HG03432 (cell line): ENCODE results near the gene HAAO.

Experiments used
- ATAC-seq: cut with Tn5 transposase; IDR thresholded peaks from one replicate; pipeline ENCODE4 v1.9.1; 2021; ENCODE audit warnings: mild to moderate bottlenecking, moderate library complexity; ENCODE audit not compliant: unreplicated experiment

Gene HAAO

DNA sequence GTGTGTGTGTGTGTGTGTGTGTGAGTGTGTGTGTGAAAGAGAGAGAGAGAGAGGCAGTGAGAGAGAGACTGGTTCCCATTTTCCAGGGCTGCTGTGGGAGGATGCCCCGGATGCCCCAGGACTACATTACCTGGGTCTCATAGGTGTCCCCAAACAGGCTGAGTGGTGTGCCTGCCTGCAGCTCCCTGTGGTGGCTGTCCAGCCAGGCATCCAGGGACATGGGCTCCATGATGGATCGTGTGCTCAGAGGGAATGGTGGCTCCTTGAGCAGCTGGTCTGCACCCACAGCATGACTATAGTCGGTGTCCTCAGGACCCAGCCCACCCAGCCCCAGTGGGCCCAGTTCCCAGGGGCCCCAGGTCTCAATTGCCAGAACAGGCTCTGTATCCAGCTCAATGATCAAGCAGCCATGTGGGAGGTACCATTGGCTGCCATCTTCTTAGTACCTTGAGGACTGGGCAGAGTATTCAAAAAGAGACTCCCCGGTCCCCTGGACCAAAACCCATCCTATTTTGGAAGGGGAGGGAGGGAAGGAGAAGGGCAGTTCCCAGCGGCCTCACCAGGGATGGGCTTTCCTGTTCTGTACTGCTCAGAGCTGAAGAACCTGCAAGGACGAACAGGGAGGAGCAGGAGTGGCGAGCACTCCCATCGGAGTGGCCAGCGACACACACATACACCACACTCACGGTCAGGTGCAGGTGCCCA is 22.6 kb downstream of the HAAO start:
- no peak for ATAC-seq

- ATAC-seq: no peak
Measured at GRCh38 chr2:42768706-42769256, 23.6 kb downstream of the HAAO start.

DNA sequence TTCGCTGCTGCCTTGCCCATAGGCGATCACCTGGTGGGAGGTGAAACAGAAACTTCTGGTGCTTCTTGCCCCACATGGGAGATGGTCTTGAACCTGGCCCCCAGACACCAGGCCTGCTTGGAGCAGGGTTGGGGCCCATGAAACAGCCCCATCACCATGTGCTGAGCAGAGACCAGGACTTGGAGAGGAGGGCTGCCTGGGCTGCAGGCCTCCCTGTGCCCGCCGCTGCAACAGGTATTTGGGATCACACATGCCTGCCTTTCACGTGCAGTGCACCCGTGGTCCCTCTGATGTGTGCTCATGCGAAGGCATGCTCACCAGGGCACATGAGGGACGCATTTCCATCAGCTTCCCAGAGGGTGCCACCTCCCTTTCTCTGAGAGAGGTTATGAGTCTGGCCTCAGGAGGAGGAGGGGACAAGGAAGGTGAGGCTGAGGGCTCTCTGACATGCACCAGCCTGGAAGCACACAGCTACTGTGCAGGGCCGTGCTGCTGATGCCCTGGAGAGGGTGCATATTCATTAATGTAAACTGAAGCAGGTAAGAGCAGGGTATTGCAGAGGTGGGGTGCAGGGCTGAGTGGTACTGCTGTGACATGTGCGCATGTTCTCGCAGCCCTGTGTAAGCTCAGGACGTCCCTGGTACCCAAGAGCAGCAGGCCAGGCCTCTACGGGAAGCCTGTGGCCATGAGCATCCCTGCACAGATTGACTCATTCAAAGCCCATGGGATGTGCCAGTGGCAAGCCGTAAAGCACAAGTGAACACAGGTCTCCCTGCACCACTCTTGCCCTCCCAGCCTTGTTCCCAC is 24.3 kb downstream of the HAAO start:
- ATAC-seq: no peak

- ATAC-seq: no peak
Measured at GRCh38 chr2:42767080-42767898, 25.1 kb downstream of the HAAO start.

- ATAC-seq: no peak
Measured at GRCh38 chr2:42765686-42766085, 26.7 kb downstream of the HAAO start.

DNA sequence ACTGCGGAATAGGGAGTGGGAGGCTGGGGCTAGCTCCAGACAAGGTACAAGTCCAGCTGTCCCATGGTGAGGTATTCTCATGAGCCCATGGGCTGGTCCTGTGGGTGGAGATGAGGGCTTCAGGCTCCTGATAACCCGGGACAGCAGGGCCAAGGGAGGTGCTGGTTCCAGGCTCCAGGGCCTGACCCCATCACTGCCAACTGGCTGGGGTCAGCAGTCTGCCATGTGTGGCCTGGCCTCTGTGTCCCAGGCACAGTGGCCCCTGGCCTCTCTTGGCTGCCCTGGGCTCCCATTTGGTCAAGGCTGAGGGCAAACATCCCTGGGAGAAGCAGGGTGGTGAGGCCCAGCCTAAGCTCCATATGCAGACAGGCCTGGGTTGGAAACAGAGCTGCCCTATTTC is 27.5 kb downstream of the HAAO start:
- no peak for ATAC-seq

- no peak for ATAC-seq
Measured at GRCh38 chr2:42764096-42764495, 28.3 kb downstream of the HAAO start, which contains the start of gene OXER1. Gene OXER1, minus strand, starts transcription at chr2:42764135. Its CDS starts 73 bp downstream, at chr2:42764062.

- no peak for ATAC-seq
Measured at GRCh38 chr2:42762823-42763804, 29.3 kb downstream of the HAAO start.

- no peak for ATAC-seq
Measured at GRCh38 chr2:42762155-42762554, 30.2 kb downstream of the HAAO start.

DNA sequence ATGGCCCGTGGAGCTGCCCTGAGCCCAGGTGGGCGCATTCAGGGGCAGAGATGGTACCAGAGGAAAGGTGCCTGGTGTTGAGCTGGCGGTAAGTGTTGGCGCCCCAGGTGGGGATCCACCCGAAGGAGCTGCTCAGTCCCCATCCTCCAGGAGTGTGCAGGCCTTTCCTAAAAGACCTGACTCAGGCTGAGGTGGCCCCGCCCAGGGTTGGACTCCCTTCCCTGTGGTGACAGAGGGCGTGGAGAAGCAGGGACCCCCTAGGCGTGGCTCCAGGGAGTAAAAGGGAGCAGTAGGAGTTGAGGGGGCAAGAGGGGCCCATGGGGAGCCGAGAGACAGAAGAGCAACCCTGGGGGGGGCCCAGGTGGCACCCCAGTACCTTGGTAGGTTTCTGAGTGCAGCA is 30.8 kb downstream of the HAAO start:
- no peak for ATAC-seq

DNA sequence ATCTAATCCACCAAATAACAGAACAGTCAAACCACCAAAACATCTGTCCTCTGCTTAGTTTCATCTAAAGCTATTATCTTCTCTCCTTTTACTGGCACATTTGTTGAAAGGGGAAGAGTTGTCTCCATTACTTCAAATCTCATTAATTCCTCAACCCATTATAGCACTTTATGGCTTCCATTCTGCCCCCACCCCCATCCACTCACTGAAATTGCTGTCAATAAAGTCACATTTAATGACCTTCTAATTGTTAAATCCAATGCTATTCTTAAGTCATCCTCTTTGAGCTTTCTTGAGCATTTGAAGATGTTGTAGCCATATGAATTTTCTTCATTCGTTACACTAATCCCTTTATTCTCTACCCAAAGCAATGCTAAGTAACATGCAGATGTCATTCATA is 33.6 kb downstream of the HAAO start:
- no peak for ATAC-seq

DNA sequence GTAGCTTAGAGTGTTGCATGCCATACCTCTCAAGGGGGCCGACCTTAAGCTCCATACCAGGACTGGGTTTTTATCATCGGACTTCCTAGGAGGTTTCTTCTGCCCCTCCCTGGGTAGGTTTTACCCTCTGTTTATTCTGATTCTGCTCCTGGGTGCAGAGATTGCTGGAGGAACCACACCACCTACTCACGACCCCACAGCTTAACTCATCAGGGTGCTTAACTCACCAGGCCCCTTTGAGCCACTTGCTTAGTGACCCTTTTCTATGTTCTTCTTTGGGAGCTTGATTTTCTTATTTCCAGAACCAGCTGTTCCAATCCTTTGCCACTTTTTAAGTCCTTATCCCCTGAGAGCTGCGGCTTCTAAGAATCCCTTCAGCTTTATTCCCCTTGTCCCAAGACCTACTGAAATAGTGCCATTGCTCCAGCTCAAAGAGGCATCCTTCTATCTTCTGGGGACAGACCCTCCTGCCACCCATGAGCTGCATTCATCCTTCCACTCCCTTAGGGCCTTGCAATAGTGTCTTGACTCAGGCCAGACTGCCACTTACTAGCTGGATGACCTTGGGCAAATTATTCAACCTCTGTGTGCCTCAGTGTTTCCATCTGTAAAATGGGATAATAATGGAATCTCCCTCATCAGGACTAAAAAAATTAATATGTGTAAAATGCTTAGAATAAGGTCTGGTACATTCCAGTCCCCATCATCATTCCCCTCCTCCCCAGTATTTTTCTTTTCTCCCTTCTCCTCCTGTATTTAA is 34.2 kb downstream of the HAAO start:
- ATAC-seq: no peak

DNA sequence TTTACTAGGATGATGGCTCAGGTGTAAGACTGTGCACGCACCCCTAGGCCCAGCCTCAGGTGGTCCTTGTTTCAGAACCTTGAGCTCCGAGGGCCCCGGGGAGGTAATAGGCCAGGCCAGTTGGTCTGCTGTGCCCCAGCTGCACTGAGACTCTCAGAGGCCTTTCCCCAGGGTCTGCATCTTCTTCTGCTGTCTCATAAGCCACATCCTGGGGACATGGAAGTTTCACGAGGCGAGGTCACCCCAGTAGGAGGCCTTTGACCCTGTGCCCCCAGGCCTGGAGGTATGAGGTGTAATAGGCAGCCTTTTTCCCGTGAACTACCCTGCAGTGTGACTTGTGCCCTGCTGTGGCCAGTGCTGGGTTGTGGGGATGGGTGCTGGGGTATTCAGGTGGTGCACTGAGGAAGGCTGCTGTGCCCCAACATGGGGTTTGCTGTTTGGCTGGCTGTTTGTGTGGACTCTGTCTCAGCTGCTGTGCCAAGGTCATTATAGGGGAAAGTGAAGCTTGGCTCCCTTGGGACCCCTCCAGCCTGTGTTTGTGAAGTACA is 35.3 kb downstream of the HAAO start:
- ATAC-seq: no peak

DNA sequence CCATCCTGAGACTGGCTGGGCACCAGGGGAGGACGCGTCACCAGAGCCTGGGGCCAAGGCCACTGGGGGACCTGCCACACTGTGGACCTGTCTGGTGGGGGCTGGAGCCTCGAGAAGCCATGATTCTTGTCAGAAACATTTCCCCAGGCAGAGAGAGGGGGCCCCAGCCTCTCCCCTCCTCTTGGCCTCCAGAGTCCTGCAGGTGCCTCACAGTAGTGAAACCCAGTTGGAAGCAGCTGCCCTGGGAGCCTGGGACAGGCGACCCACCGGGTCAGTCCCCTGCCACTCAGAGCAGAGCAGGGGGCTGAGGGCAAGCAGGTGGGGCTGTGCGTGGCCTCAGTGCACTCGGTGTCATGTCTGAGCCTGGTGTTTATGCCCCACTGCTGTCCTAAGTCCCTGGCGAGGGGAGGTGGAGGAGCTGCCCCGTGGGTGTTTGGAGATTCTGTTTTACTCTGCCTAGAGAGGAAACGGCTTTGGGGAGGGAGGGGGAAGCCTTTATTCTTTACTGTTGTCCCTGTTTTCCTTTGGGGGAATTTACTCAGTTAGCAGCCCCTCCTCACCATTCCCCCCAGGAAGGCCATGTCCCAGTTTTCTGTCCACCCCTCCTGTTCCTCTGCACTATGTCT is 36.1 kb downstream of the HAAO start:
- ATAC-seq: no peak

GRCh38 chr2:42755191-42755880 is 37.0 kb downstream of the HAAO start:
- ATAC-seq: no peak

GRCh38 chr2:42754776-42755140 is 37.6 kb downstream of the HAAO start:
- no peak for ATAC-seq

GRCh38 chr2:42754021-42754775 is 38.2 kb downstream of the HAAO start:
- peak; percentile 70 for ATAC-seq
